ENCODE measurements around the gene ZNF778.
A peak's percentile ranks its signal among the peaks of the same experiment; 100 is the strongest.

ZNF778 gene

DNA sequence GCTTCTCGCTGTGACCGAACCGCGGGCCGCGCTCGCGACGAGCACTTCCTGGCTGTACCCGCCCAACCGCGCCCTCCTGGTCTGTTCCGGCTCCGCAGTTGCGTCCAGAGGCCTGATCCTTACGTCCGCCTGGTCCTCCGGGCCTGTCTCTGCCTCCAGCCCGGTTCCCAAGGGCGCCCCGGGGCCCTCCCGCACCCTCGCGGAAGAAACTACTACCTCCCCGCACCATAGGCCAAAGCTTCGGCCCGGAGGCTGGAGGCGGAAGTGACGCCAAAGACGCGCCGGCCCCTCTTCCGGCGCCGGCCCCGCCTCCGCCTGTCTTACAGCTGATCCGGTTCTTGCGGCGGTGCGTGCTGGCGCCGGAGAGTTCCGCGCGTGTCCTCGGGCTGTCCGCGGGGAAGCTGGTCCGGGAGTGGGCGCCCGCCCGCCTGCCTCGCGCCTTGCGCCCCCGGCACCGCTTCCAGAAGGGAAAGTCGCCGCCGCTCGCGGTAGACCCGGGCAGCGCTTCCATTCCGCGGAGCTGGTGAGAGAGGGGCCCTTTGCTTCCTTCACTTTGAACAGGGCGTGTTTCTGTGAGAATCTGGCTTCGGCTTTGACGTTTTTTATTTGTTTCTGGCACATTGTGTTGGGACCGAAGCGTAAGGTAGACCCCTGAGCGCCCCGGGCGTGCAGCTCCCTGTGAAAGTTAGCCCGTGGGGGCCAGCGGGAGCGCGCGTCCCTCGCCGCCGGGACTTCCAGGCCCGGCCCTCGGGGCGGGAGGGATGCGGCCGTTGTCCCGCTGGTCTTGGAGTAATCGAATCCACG is at the start of gene ZNF778:
ZNF778 (plus strand) TSS at position 316 of the 804 bp plus-strand sequence. CDS start 3,425 bp downstream, outside the sequence.
- no peaks in the 10 kb centered on the region for H3K36me3 ChIP-seq (ENCODE audit: low read length)

DNA sequence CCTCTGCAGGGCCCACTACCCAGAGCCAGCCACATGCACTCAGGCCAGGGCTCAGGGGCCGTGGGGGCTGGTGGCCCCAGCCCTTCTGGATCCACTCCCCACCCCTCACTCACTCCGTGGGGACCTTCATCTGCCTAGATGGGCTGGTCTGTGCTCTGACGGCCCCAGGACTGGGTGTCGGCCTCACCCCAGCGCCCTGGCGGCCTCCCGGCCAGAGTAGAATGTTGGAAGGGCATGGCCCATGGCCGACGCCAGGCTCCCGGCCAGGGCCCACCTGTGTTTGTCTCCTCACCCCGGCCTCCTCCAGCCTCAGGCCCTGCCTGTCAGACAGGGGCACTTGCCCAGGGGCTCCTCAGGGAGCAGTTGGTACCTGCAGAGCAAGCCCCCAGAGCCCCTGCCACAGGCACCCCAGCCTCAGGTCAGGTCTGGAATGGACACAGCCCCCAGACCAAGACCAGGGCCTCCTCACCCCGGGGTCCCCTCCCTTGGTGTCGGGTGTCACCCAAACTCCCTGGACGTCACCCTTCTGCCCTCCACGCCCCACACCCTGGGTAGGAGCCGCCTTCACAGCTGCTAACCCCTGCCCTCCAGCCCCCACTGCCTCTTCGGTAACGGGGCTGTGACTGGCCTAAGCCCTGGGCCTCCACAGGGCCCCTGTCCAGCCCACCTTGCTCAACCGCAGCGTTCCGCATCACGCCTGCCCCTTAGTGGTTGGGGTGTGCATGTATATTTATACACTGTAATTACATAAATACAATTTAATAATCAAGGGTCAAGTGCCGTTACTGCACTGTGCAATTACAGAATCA is 48.9 kb upstream of the ZNF778 start:
- Histone ChIP-seq H3K27me3 (ENCODE audit: low read length) (no peaks in the 10 kb centered on the region), H3K79me2 (ENCODE audit: insufficient read depth, low read length) (no peaks in the 10 kb centered on the region), H3K4me2 (ENCODE audit: low read depth, low read length, poor library complexity, severe bottlenecking) (no peak overlapping the region), H4K20me1 (ENCODE audit: low read depth, low read length) (no peaks in the 10 kb centered on the region), H3K36me3 (ENCODE audit: low read length) (no peaks in the 10 kb centered on the region), H2AFZ (ENCODE audit: low read depth, low read length, severe bottlenecking) (no peak overlapping the region), H3K9ac (ENCODE audit: low read length) (no peak overlapping the region), H3K4me3 (ENCODE audit: insufficient read depth, low read length, poor library complexity, severe bottlenecking) (no peak overlapping the region), H3K27ac (ENCODE audit: low read depth, low read length) (no peak overlapping the region), H3K9me2 (replicated peaks; ENCODE audit: insufficient read depth, low read length) (no peaks in the 10 kb centered on the region), H3F3A (ENCODE audit: insufficient read depth) (no peaks in the 10 kb centered on the region), H3K9me3 (ENCODE audit: insufficient read depth, low read length) (no peaks in the 10 kb centered on the region)
- no peak for TF ChIP-seq EZH2phosphoT487 (conservative IDR thresholded peaks at IDR 0.05; ENCODE audit: low read length)
- TF ChIP-seq, protein P1, sequence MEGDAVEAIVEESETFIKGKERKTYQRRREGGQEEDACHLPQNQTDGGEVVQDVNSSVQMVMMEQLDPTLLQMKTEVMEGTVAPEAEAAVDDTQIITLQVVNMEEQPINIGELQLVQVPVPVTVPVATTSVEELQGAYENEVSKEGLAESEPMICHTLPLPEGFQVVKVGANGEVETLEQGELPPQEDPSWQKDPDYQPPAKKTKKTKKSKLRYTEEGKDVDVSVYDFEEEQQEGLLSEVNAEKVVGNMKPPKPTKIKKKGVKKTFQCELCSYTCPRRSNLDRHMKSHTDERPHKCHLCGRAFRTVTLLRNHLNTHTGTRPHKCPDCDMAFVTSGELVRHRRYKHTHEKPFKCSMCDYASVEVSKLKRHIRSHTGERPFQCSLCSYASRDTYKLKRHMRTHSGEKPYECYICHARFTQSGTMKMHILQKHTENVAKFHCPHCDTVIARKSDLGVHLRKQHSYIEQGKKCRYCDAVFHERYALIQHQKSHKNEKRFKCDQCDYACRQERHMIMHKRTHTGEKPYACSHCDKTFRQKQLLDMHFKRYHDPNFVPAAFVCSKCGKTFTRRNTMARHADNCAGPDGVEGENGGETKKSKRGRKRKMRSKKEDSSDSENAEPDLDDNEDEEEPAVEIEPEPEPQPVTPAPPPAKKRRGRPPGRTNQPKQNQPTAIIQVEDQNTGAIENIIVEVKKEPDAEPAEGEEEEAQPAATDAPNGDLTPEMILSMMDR (IDR thresholded peaks at IDR 0.05; ENCODE audit: insufficient read depth, low read length, poor library complexity, severe bottlenecking), result no peak

More for the DNA sequence above, at the start of gene ZNF778:
- no peaks in the 10 kb centered on the region for H3K27me3 ChIP-seq (ENCODE audit: low read length)
- H3K27ac ChIP-seq (ENCODE audit: low read depth, low read length), result peak within 1 kb of the TSS; percentile 51
- no peaks in the 10 kb centered on the region for H3K79me2 ChIP-seq (ENCODE audit: insufficient read depth, low read length)
- H3K9me2 ChIP-seq (replicated peaks; ENCODE audit: insufficient read depth, low read length), result no peaks in the 10 kb centered on the region
- peak within 1 kb of the TSS; percentile 77 for H3K4me2 ChIP-seq (ENCODE audit: low read depth, low read length, poor library complexity, severe bottlenecking)
- H3K9ac ChIP-seq (ENCODE audit: low read length), result peak within 1 kb of the TSS; percentile 70
- no peaks in the 10 kb centered on the region for H3K9me3 ChIP-seq (ENCODE audit: insufficient read depth, low read length)
- H4K20me1 ChIP-seq (ENCODE audit: low read depth, low read length), result no peaks in the 10 kb centered on the region
- H3F3A ChIP-seq (ENCODE audit: insufficient read depth), result peaks cover 3% of the 10 kb centered on the region; the same call in 1 of the 2 replicates
- no peak for TF ChIP-seq EZH2phosphoT487 (conservative IDR thresholded peaks at IDR 0.05; ENCODE audit: low read length)
- TF ChIP-seq, protein P1 (IDR thresholded peaks at IDR 0.05; ENCODE audit: insufficient read depth, low read length, poor library complexity, severe bottlenecking), result no peak
- peak within 1 kb of the TSS; percentile 76 for H3K4me3 ChIP-seq (ENCODE audit: insufficient read depth, low read length, poor library complexity, severe bottlenecking)
- peak within 1 kb of the TSS; percentile 78 for H2AFZ ChIP-seq (ENCODE audit: low read depth, low read length, severe bottlenecking)

GRCh38 chr16:89169778-89170177 is 47.7 kb upstream of the ZNF778 start:
- H3F3A ChIP-seq (ENCODE audit: insufficient read depth), result no peaks in the 10 kb centered on the region
- no peaks in the 10 kb centered on the region for H4K20me1 ChIP-seq (ENCODE audit: low read depth, low read length)
- no peak overlapping the region for H3K27ac ChIP-seq (ENCODE audit: low read depth, low read length)
- no peaks in the 10 kb centered on the region for H3K9me3 ChIP-seq (ENCODE audit: insufficient read depth, low read length)
- H3K27me3 ChIP-seq (ENCODE audit: low read length), result no peaks in the 10 kb centered on the region
- no peak overlapping the region for H3K9ac ChIP-seq (ENCODE audit: low read length)
- no peak overlapping the region for H3K4me2 ChIP-seq (ENCODE audit: low read depth, low read length, poor library complexity, severe bottlenecking)
- H2AFZ ChIP-seq (ENCODE audit: low read depth, low read length, severe bottlenecking), result no peak overlapping the region
- H3K9me2 ChIP-seq (replicated peaks; ENCODE audit: insufficient read depth, low read length), result no peaks in the 10 kb centered on the region
- no peaks in the 10 kb centered on the region for H3K79me2 ChIP-seq (ENCODE audit: insufficient read depth, low read length)
- no peaks in the 10 kb centered on the region for H3K36me3 ChIP-seq (ENCODE audit: low read length)
- H3K4me3 ChIP-seq (ENCODE audit: insufficient read depth, low read length, poor library complexity, severe bottlenecking), result no peak overlapping the region
- TF ChIP-seq, protein P1 (IDR thresholded peaks at IDR 0.05; ENCODE audit: insufficient read depth, low read length, poor library complexity, severe bottlenecking), result no peak
- no peak for TF ChIP-seq EZH2phosphoT487 (conservative IDR thresholded peaks at IDR 0.05; ENCODE audit: low read length)
